Ovary (tissue), 9 donors: ENCODE results near the gene PCIF1. TPM values are rescaled to one million over a fixed set of nuclear protein-coding genes. Genes with fewer than 3 reads are reported as not detected.

Experiments
- DNase-seq, 5 donors: peaks; one replicate each; pipeline ENCODE4 v3.0.0-alpha.2; 2019 to 2020
- H3K27ac ChIP-seq, 2 donors: fragments of 200-600 bp; one replicate each; pipeline versions ENCODE4 v1.5.1 to v1.8.0; 2019 to 2022
- H3K27me3 ChIP-seq: fragments of 200-600 bp; one replicate; pipeline ENCODE4 v1.8.0; 2022
- H3K36me3 ChIP-seq: fragments of 200-600 bp; sonication (generic); one replicate; pipeline ENCODE4 v1.5.1; 2019
- H3K4me1 ChIP-seq: one replicate; pipeline ENCODE4 v1.8.1; 2013; ENCODE audit warnings: mild to moderate bottlenecking, moderate library complexity; ENCODE audit not compliant: insufficient read depth
- H3K4me3 ChIP-seq: fragments of 200-600 bp; sonication (generic); one replicate; pipeline ENCODE4 v1.5.1; 2017
- H3K9me3 ChIP-seq, 2 donors: fragments of 200-600 bp in 1 of 2; sonication (generic) in 1 of 2; one replicate each; pipeline versions ENCODE4 v1.5.1 to v1.8.1; 2013 to 2019; ENCODE audit warnings: mild to moderate bottlenecking in 1 of 2, moderate library complexity in 1 of 2
- CTCF ChIP-seq, 3 donors: fragments of 450-650 bp in 2 of 3; fragments of 200-600 bp in 1 of 3; IDR thresholded peaks; one replicate each; pipeline versions ENCODE4 v1.5.1 to v1.8.0; 2016 to 2022; ENCODE audit warnings: antibody characterized with exemption in 3 of 3, mild to moderate bottlenecking in 1 of 3
- EP300 ChIP-seq: sonication (generic); formaldehyde crosslinking; IDR thresholded peaks from one replicate; pipeline ENCODE4 v1.6.1; 2017; ENCODE audit warnings: antibody characterized with exemption
- POLR2A ChIP-seq: fragments of 450-650 bp; IDR thresholded peaks from one replicate; pipeline ENCODE4 v1.6.1; 2017; ENCODE audit warnings: antibody characterized with exemption, mild to moderate bottlenecking, moderate library complexity
- WGBS, 3 donors: extraction: QIAGEN DNeasy Blood & Tissue Kit in 1 of 3; methylation state at CpG; one replicate each; pipeline versions ENCODE4 v1.1.5 to v1.1.7; 2013 to 2017; 5-methylcytosine and 5-hydroxymethylcytosine counted together
- intact Hi-C, 4 donors: fragments of 100-400 bp; cut with DNase I; formaldehyde crosslinking; loops; one replicate each; pipeline versions ENCODE4 v1.11.0 to v1.15.1; 2022 to 2023
- polyA plus RNA-seq, 2 donors: library from polyadenylated mRNA; stranded (reverse); fragments of 200-250 nt in 1 of 2; fragments of 350-450 nt in 1 of 2; fragmentation: Illumina TruSeq in 1 of 2; extraction: RNeasy Lipid Tissue Mini Kit (QIAGEN cat#74804) in 1 of 2; gene quantifications; one replicate each; pipeline ENCODE4 v1.2.3, GENCODE V29; 2013 to 2014
- total RNA-seq, 7 donors: library from RNA; depleted of rRNA in 2 of 7; stranded (reverse); fragments of >200 nt in 2 of 7; fragmentation: NEBNext Ultra II Directional in 3 of 7; extraction: Animal tissue kit (Norgen Biotek cat#: 25700) in 3 of 7; gene quantifications; one replicate each; pipeline versions ENCODE4 v1.1.0 to v1.2.4, GENCODE V29; 2016 to 2023
- donor health status: DM: no; HTN: no; CAD: no; lungs with moderate emphysema.
- donor health status: DM: no; HTN: no; CAD: no.
- donor health status: Bipolar disorder and iron deficiency.
- donor health status: DM: yes; HTN: yes; CAD: no.
- donor health status: DM: no; HTN: no; CAD: no.
- donor health status: DM: yes; HTN: yes; CAD: no.

PCIF1 gene
- total and polyA plus RNA-seq, 9 donors: 14.6 to 73.7 (median 48.2) TPM

GRCh38 chr20:45946149-45946970 lies 11.9 kb downstream of the PCIF1 start:
- H3K9me3 ChIP-seq: no peaks in the 10 kb centered on the region
- H3K36me3 ChIP-seq: no peaks in the 10 kb centered on the region
- peak overlapping the region; percentile 85 to 88 for H3K27ac ChIP-seq
- no peaks in the 10 kb centered on the region for H3K27me3 ChIP-seq
- no peak overlapping the region for H3K4me3 ChIP-seq
- 37 to 52% (median 40%) methylated on average over 18 to 20 of the region's 20 CpGs for WGBS, 3 donors
- peak; percentile 78 to 89 (median 84) for DNase-seq
- intact Hi-C loops: loop anchor here in 2 of 4 donors (5.0 to 10.0 kb wide), 2 partner anchors 54 to 62 kb away; partner anchors contain the start of genes CTSA (in 1 of the 2), NEURL2 (in 1 of the 2), SPATA25 (in 1 of the 2) and ZSWIM1 (in 1 of the 2)
- peaks cover 16% of the 10 kb centered on the region for H3K4me1 ChIP-seq
- TF ChIP-seq POLR2A (no peak), CTCF (IDR thresholded peaks at IDR 0.05) (no peak), EP300 (no peak)

- Histone ChIP-seq H3K27me3 (no peaks in the 10 kb centered on the region), H3K27ac (peak overlapping the region; percentile 75 to 88), H3K36me3 (no peaks in the 10 kb centered on the region), H3K4me1 (peaks cover 16% of the 10 kb centered on the region), H3K4me3 (no peak overlapping the region), H3K9me3 (no peaks in the 10 kb centered on the region)
- TF ChIP-seq POLR2A (no peak), EP300 (no peak), CTCF (IDR thresholded peaks at IDR 0.05) (no peak)
- intact Hi-C loops: loop anchor here in 2 of 4 donors (5.0 to 10.0 kb wide), 2 partner anchors 55 to 62 kb away; partner anchors contain the start of genes CTSA (in 1 of the 2), NEURL2 (in 1 of the 2), SPATA25 (in 1 of the 2) and ZSWIM1 (in 1 of the 2)
- WGBS, 3 donors: 73 to 78% (median 75%) methylated on average over 21 to 29 of the region's 29 CpGs
- DNase-seq: peak in 1 of 5 donors; percentile 46
Measured at GRCh38 chr20:45947110-45947866, 12.8 kb downstream of the PCIF1 start.

GRCh38 chr20:45948261-45948733 lies 13.8 kb downstream of the PCIF1 start:
- Histone ChIP-seq H3K4me1 (peaks cover 16% of the 10 kb centered on the region), H3K36me3 (no peaks in the 10 kb centered on the region), H3K27ac (peak overlapping the region in 1 of 2 donors; percentile 88), H3K27me3 (no peaks in the 10 kb centered on the region), H3K4me3 (no peak overlapping the region), H3K9me3 (no peaks in the 10 kb centered on the region)
- WGBS, 3 donors: 80 to 84% (median 84%) methylated on average over 7 of the region's 7 CpGs
- intact Hi-C loops: loop anchor here in 2 of 4 donors (5.0 to 10.0 kb wide), 2 partner anchors 56 to 63 kb away; partner anchors contain the start of genes CTSA (in 1 of the 2), NEURL2 (in 1 of the 2), SPATA25 (in 1 of the 2) and ZSWIM1 (in 1 of the 2)
- TF ChIP-seq CTCF (IDR thresholded peaks at IDR 0.05) (no peak), EP300 (no peak), POLR2A (no peak)
- no peak for DNase-seq
